SH-SY5Y (cell line): ENCODE data around the gene KLHL40.

Experiments
- GATA2 ChIP-seq: IDR thresholded peaks from 2 replicates; pipeline ENCODE4 v1.6.1; 2011; ENCODE audit warnings: mild to moderate bottlenecking, low read depth, low read length
- GATA3 ChIP-seq: IDR thresholded peaks from 2 replicates; pipeline ENCODE4 v1.6.1; 2011; ENCODE audit warnings: low read depth, mild to moderate bottlenecking, low read length, moderate library complexity

GRCh38 chr3:42638339-42638842, 46.9 kb upstream of the KLHL40 start:
- TF ChIP-seq GATA2 = no peak
- TF ChIP-seq GATA3 = no peak
